ENCODE measurements around the gene CDH24.

GRCh38 chr14:23021434-23021833 lies 35.9 kb downstream of the CDH24 start:
- TF ChIP-seq NRF1 (conservative IDR thresholded peaks at IDR 0.05 in 1 of 2, IDR thresholded peaks at IDR 0.05 in 1 of 2), result no peak
- TF ChIP-seq SP1 (CRISPR knock-in tag; IDR thresholded peaks at IDR 0.05), result no peak
- TF ChIP-seq CTCF (IDR thresholded peaks at IDR 0.05 in 2 of 3, conservative IDR thresholded peaks at IDR 0.05 in 1 of 3; ENCODE audit: insufficient read depth in 2 of 3, low read depth in 1 of 3, low read length in 3 of 3), result no peak
- TF ChIP-seq POLR2AphosphoS5 (IDR thresholded peaks at IDR 0.05; ENCODE audit: control insufficient read depth, insufficient read depth, low read depth, low read length), result no peak
- TF ChIP-seq ZEB2 (IDR thresholded peaks at IDR 0.05), result no peak
- TF ChIP-seq ZBTB2 (IDR thresholded peaks at IDR 0.05), result 0 out of 2 replicates have a peak, but pooled peaks have one; percentile 28
